CD14-positive monocyte (primary cell): Measurements from ENCODE around the gene CDH11. TPM values are rescaled to one million over a fixed set of nuclear protein-coding genes. Genes with fewer than 3 reads are reported as not detected.

Experiments used
- DNase-seq, 3 donors: peaks; one replicate each; pipeline ENCODE4 v3.0.0-alpha.2; 2011 to 2022
- H2AFZ ChIP-seq: 2 replicates; pipeline ENCODE4 v1.6.0; 2012; ENCODE audit warnings: mild to moderate bottlenecking, low read depth, low read length, inconsistent platforms; ENCODE audit not compliant: insufficient read depth, poor library complexity, severe bottlenecking
- H3K27ac ChIP-seq, 2 donors: 1 replicate in 1 of 2; 2 replicates in 1 of 2; pipeline ENCODE4 v1.5.1; 2012 to 2013; ENCODE audit warnings: low read length in 2 of 2, control low read depth in 1 of 2, inconsistent platforms in 1 of 2, low read depth in 1 of 2, mild to moderate bottlenecking in 1 of 2
- H3K27me3 ChIP-seq, 2 donors: one replicate each; pipeline versions ENCODE4 v1.6.0 to v1.6.1; 2011 to 2013; ENCODE audit warnings: low read length in 2 of 2; ENCODE audit not compliant: control insufficient read depth in 2 of 2, insufficient read depth in 2 of 2
- H3K36me3 ChIP-seq, 2 donors: replicated peaks in 1 of 2; 1 replicate in 1 of 2; 2 replicates in 1 of 2; pipeline versions ENCODE4 v1.5.1 to v1.6.1; 2012 to 2013; ENCODE audit warnings: low read length in 2 of 2, control low read depth in 1 of 2, inconsistent platforms in 1 of 2, mild to moderate bottlenecking in 1 of 2; ENCODE audit not compliant: insufficient read depth in 2 of 2, control insufficient read depth in 1 of 2
- H3K4me1 ChIP-seq, 2 donors: 1 replicate in 1 of 2; 2 replicates in 1 of 2; pipeline versions ENCODE4 v1.5.1 to v1.6.1; 2012 to 2013; ENCODE audit warnings: low read length in 2 of 2, control low read depth in 1 of 2, inconsistent platforms in 1 of 2, mild to moderate bottlenecking in 1 of 2, moderate library complexity in 1 of 2; ENCODE audit not compliant: insufficient read depth in 2 of 2, control insufficient read depth in 1 of 2
- H3K4me2 ChIP-seq: replicated peaks from 2 replicates; pipeline ENCODE3; 2012; ENCODE audit warnings: low read length, moderate library complexity, mild to moderate bottlenecking; ENCODE audit not compliant: poor library complexity, severe bottlenecking; ENCODE audit errors: extremely low read depth
- H3K4me3 ChIP-seq, 3 experiments: fragments of 200-600 bp in 1 of 3; sonication (generic) in 1 of 3; replicated peaks in 1 of 3; 1 replicate in 2 of 3; 2 replicates in 1 of 3; pipeline ENCODE4 v1.5.1; 2011 to 2013; ENCODE audit warnings: low read length in 3 of 3, mild to moderate bottlenecking in 3 of 3, control low read depth in 2 of 3, low read depth in 2 of 3, inconsistent platforms in 1 of 3, moderate library complexity in 1 of 3
- H3K79me2 ChIP-seq: 2 replicates; pipeline ENCODE4 v1.6.0; 2012; ENCODE audit warnings: mild to moderate bottlenecking, control low read depth, inconsistent platforms, low read length, moderate library complexity; ENCODE audit not compliant: insufficient read depth
- H3K9ac ChIP-seq: 2 replicates; pipeline ENCODE4 v1.6.0; 2017; ENCODE audit warnings: low read length, mild to moderate bottlenecking; ENCODE audit not compliant: insufficient read depth, poor library complexity, severe bottlenecking
- H3K9me3 ChIP-seq, 2 donors: replicated peaks in 1 of 2; 1 replicate in 1 of 2; 2 replicates in 1 of 2; pipeline versions ENCODE4 v1.5.1 to v1.6.1; 2012 to 2013; ENCODE audit warnings: low read length in 2 of 2, control low read depth in 1 of 2; ENCODE audit not compliant: control insufficient read depth in 1 of 2, insufficient read depth in 1 of 2
- H4K20me1 ChIP-seq: 2 replicates; pipeline ENCODE4 v1.6.0; 2012; ENCODE audit warnings: mild to moderate bottlenecking, low read length, control low read depth, moderate library complexity; ENCODE audit not compliant: insufficient read depth
- H3K27ac Mint-ChIP-seq, 7 donors: one replicate each; pipeline ENCODE4 v1.8.0; 2020; ENCODE audit warnings: mild to moderate bottlenecking in 7 of 7, mixed read lengths in 7 of 7, moderate library complexity in 6 of 7, inconsistent platforms in 2 of 7
- H3K27me3 Mint-ChIP-seq, 3 donors: one replicate each; pipeline ENCODE4 v1.8.0; 2021 to 2022; ENCODE audit warnings: low read depth in 3 of 3, mild to moderate bottlenecking in 3 of 3, mixed read lengths in 3 of 3, moderate library complexity in 3 of 3, inconsistent platforms in 1 of 3
- H3K36me3 Mint-ChIP-seq, 2 donors: one replicate each; pipeline ENCODE4 v1.8.0; 2020; ENCODE audit warnings: mixed read lengths in 2 of 2, inconsistent platforms in 1 of 2, mild to moderate bottlenecking in 1 of 2
- H3K4me1 Mint-ChIP-seq: one replicate; pipeline ENCODE4 v1.8.0; 2020; ENCODE audit warnings: mild to moderate bottlenecking, mixed read lengths
- H3K4me3 Mint-ChIP-seq, 2 donors: one replicate each; pipeline ENCODE4 v1.8.0; 2020; ENCODE audit warnings: mild to moderate bottlenecking in 2 of 2, mixed read lengths in 2 of 2, moderate library complexity in 1 of 2
- H3K9me3 Mint-ChIP-seq, 7 donors: one replicate each; pipeline ENCODE4 v1.8.0; 2020 to 2022; ENCODE audit warnings: mixed read lengths in 7 of 7, mild to moderate bottlenecking in 6 of 7, moderate library complexity in 6 of 7, inconsistent platforms in 2 of 7
- WGBS: methylation state at CpG from one replicate; pipeline ENCODE4 v1.1.5; 2013; ENCODE audit warnings: missing lambda C conversion rate; ENCODE audit not compliant: insufficient coverage; 5-methylcytosine and 5-hydroxymethylcytosine counted together
- intact Hi-C, 2 donors: fragments of 100-400 bp; cut with micrococcal nuclease; formaldehyde crosslinking; loops; one replicate each; pipeline versions ENCODE4 v1.15.0 to v1.15.1; 2023
- polyA plus RNA-seq, 3 donors: library from polyadenylated mRNA; depleted of rRNA in 1 of 3; unstranded in 2 of 3; stranded (reverse) in 1 of 3; fragments of 300-500 nt in 2 of 3; fragments of >200 nt in 1 of 3; fragmentation: Illumina TruSeq in 2 of 3; gene quantifications; 1 replicate in 2 of 3; 2 replicates in 1 of 3; pipeline ENCODE4 v1.2.3, GENCODE V29; 2012 to 2021
- TF ChIP-seq, protein P1 (sequence below): fragments of 200-600 bp; IDR thresholded peaks from one replicate; pipeline ENCODE4 v1.8.0; 2022; ENCODE audit warnings: antibody characterized with exemption, mild to moderate bottlenecking

CDH11 gene
- polyA plus RNA-seq, 3 donors: not detected

DNA sequence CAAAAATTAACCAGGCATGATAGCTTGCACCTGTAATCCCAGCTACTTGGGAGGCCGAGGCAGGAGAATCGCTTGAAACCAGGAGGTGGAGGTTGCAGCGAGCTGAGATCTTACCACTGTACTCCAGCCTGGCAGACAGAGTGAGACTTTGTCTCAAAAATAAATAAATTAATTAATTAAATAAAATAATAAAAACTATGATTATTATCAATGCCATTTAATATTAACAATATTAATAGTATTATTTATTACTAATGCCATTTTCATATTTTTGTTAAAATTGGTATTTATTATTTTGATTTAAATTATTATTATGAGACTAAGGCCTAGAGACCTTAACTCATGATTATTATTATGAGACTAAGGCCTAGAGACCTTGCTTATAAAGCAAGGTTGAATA is 121.2 kb downstream of the CDH11 start:
- H3K36me3 Mint-ChIP-seq: no peaks in the 10 kb centered on the region
- no peaks in the 10 kb centered on the region for H3K4me1 ChIP-seq
- no peak overlapping the region for H3K4me3 Mint-ChIP-seq
- H4K20me1 ChIP-seq: no peaks in the 10 kb centered on the region
- H3K79me2 ChIP-seq: no peaks in the 10 kb centered on the region
- TF ChIP-seq, protein P1, sequence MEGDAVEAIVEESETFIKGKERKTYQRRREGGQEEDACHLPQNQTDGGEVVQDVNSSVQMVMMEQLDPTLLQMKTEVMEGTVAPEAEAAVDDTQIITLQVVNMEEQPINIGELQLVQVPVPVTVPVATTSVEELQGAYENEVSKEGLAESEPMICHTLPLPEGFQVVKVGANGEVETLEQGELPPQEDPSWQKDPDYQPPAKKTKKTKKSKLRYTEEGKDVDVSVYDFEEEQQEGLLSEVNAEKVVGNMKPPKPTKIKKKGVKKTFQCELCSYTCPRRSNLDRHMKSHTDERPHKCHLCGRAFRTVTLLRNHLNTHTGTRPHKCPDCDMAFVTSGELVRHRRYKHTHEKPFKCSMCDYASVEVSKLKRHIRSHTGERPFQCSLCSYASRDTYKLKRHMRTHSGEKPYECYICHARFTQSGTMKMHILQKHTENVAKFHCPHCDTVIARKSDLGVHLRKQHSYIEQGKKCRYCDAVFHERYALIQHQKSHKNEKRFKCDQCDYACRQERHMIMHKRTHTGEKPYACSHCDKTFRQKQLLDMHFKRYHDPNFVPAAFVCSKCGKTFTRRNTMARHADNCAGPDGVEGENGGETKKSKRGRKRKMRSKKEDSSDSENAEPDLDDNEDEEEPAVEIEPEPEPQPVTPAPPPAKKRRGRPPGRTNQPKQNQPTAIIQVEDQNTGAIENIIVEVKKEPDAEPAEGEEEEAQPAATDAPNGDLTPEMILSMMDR: no peak
- H3K4me1 Mint-ChIP-seq: no peaks in the 10 kb centered on the region
- peaks cover 0 to 1% (median 0%) of the 10 kb centered on the region in 3 donors for H3K27me3 Mint-ChIP-seq
- H3K27me3 ChIP-seq: no peaks in the 10 kb centered on the region
- intact Hi-C loops: no loop called here
- no peak overlapping the region for H3K4me2 ChIP-seq
- H3K4me3 ChIP-seq: no peak overlapping the region
- no peaks in the 10 kb centered on the region for H3K36me3 ChIP-seq
- no CpG with 5 or more reads among the region's 3 CpGs for WGBS
- H3K27ac Mint-ChIP-seq: no peak overlapping the region
- no peak overlapping the region for H2AFZ ChIP-seq
- H3K9me3 ChIP-seq: no peaks in the 10 kb centered on the region
- peaks cover 0 to 4% (median 2%) of the 10 kb centered on the region in 7 donors for H3K9me3 Mint-ChIP-seq
- no peak overlapping the region for H3K27ac ChIP-seq
- DNase-seq: no peak
- no peak overlapping the region for H3K9ac ChIP-seq

DNA sequence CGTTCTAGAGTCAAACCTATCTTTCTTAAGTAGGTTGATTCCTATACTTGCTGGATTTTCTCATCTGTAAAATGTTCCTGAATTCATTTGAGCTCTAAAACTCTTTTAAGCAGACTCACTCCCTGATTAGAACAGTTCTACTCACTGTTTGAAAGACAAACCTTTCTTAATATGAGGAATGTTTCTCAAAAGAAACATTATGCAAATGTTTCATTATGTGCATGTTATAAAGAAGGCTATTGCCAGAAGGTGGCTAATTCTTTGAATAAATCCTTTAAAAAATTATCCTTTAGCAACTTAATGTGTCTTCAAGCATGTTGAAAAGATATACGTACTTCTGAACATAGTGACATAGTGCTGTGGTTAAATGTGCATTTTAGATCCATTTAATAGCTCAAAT is 124.1 kb downstream of the CDH11 start:
- Histone ChIP-seq H3K36me3 (no peaks in the 10 kb centered on the region), H3K27ac (no peak overlapping the region), H3K9ac (no peak overlapping the region), H3K4me2 (no peak overlapping the region), H3K9me3 (no peaks in the 10 kb centered on the region), H3K4me3 (no peak overlapping the region), H2AFZ (no peak overlapping the region), H3K79me2 (no peaks in the 10 kb centered on the region), H4K20me1 (no peaks in the 10 kb centered on the region), H3K27me3 (no peaks in the 10 kb centered on the region), H3K4me1 (no peaks in the 10 kb centered on the region)
- no peaks in the 10 kb centered on the region for H3K4me1 Mint-ChIP-seq
- no peak overlapping the region for H3K4me3 Mint-ChIP-seq
- peaks cover 0 to 2% (median 0%) of the 10 kb centered on the region in 3 donors for H3K27me3 Mint-ChIP-seq
- TF ChIP-seq, protein P1: no peak
- WGBS: no CpG with 5 or more reads among the region's 2 CpGs
- no peaks in the 10 kb centered on the region for H3K36me3 Mint-ChIP-seq
- no peak overlapping the region for H3K27ac Mint-ChIP-seq
- intact Hi-C loops: no loop called here
- no peak for DNase-seq
- H3K9me3 Mint-ChIP-seq: peaks cover 0 to 4% (median 0%) of the 10 kb centered on the region in 7 donors
